PC-3 (cell line): ENCODE measurements around the gene ABCA7. TPM values are rescaled to one million over a fixed set of nuclear protein-coding genes. Genes with fewer than 3 reads are reported as not detected.
A peak's percentile ranks its signal among the peaks of the same experiment; 100 is the strongest.

ENCODE experiments used
- ATAC-seq: fragments of 200-7000 bp; cut with Tn5 transposase; 2 replicates; pipeline ENCODE4 v1.9.1; 2020; ENCODE audit warnings: mild to moderate bottlenecking, moderate library complexity
- BruUV-seq: library from RNA; stranded (reverse); fragments of 400-500 nt; replicated peaks from 2 replicates; lab custom pipeline; 2021; lab: Mats Ljungman, UMichigan
- CTCF ChIA-PET: fragments of 300-600 bp; sonication (Branson Sonifier 250); formaldehyde crosslinking; loops from one replicate; lab custom pipeline; 2022; ENCODE audit warnings: antibody characterized with exemption; lab: Charles Lee
- POLR2A ChIA-PET: fragments of 300-600 bp; sonication (Branson Sonifier 250); formaldehyde crosslinking; loops from one replicate; lab custom pipeline; 2022; ENCODE audit warnings: antibody characterized with exemption; ENCODE audit not compliant: unreplicated experiment; lab: Charles Lee
- DNase-seq: peaks from one replicate; pipeline ENCODE4 v3.0.0-alpha.2; 2015
- H2AFZ ChIP-seq: fragments of 300-600 bp; sonication (generic); 2 replicates; pipeline ENCODE4 v1.6.0; 2016; ENCODE audit warnings: antibody characterized with exemption, low read length
- H3F3A ChIP-seq: fragments of 300-600 bp; sonication (generic); one replicate; pipeline ENCODE4 v1.6.0; 2017; ENCODE audit warnings: antibody characterized with exemption, low read length, control low read depth, mild to moderate bottlenecking; ENCODE audit not compliant: unreplicated experiment
- H3K27ac ChIP-seq: fragments of 300-600 bp; sonication (generic); 2 replicates; pipeline ENCODE4 v1.5.1; 2016; ENCODE audit warnings: mild to moderate bottlenecking, low read length
- H3K27me3 ChIP-seq: fragments of 300-600 bp; sonication (generic); 2 replicates; pipeline ENCODE4 v1.6.1; 2016; ENCODE audit warnings: low read length, mixed read lengths
- H3K36me3 ChIP-seq: fragments of 300-600 bp; sonication (generic); 2 replicates; pipeline ENCODE4 v1.6.1; 2016; ENCODE audit warnings: low read depth, mixed run types, low read length, mixed read lengths
- H3K4me1 ChIP-seq: fragments of 300-600 bp; sonication (generic); 2 replicates; pipeline ENCODE4 v1.5.1; 2016; ENCODE audit warnings: low read length; ENCODE audit not compliant: insufficient read depth
- H3K4me2 ChIP-seq: fragments of 300-600 bp; sonication (generic); 2 replicates; pipeline ENCODE4 v1.6.0; 2016; ENCODE audit warnings: low read length
- H3K4me3 ChIP-seq: fragments of 300-600 bp; sonication (generic); 2 replicates; pipeline ENCODE4 v1.5.1; 2016; ENCODE audit warnings: mild to moderate bottlenecking, low read length, mixed read lengths
- H3K79me2 ChIP-seq: fragments of 300-600 bp; sonication (generic); 2 replicates; pipeline ENCODE4 v1.6.1; 2017; ENCODE audit warnings: low read length, mixed read lengths
- H3K9ac ChIP-seq: fragments of 300-600 bp; sonication (generic); 2 replicates; pipeline ENCODE4 v1.6.0; 2016; ENCODE audit warnings: mild to moderate bottlenecking, low read length
- H3K9me2 ChIP-seq: fragments of 300-600 bp; sonication (generic); replicated peaks from 2 replicates; pipeline ENCODE4 v1.6.1; 2016; ENCODE audit warnings: mixed run types, low read length, mixed read lengths
- H3K9me3 ChIP-seq: fragments of 300-600 bp; sonication (generic); 2 replicates; pipeline ENCODE4 v1.6.1; 2016; ENCODE audit warnings: low read length, mixed read lengths
- H4K20me1 ChIP-seq: fragments of 300-600 bp; sonication (generic); 2 replicates; pipeline ENCODE4 v1.6.1; 2016; ENCODE audit warnings: low read length, mixed read lengths
- CTCF ChIP-seq: fragments of 300-600 bp; sonication (generic); conservative IDR thresholded peaks from 2 replicates; pipeline ENCODE4 v1.5.1; 2017; ENCODE audit warnings: antibody characterized with exemption, low read depth, mild to moderate bottlenecking, low read length
- EZH2 ChIP-seq: fragments of 300-600 bp; sonication (generic); IDR thresholded peaks from one replicate; pipeline ENCODE4 v1.6.1; 2017; ENCODE audit warnings: antibody characterized with exemption, mild to moderate bottlenecking, low read length; ENCODE audit not compliant: unreplicated experiment
- EZH2phosphoT487 ChIP-seq: fragments of 300-600 bp; sonication (generic); IDR thresholded peaks from 2 replicates; pipeline ENCODE4 v1.6.1; 2018; ENCODE audit warnings: mild to moderate bottlenecking, antibody characterized with exemption, low read length, borderline replicate concordance
- intact Hi-C: fragments of 100-400 bp; cut with micrococcal nuclease; formaldehyde crosslinking; loops from 2 replicates; pipeline ENCODE4 v1.9.0; 2023
- total RNA-seq: library from RNA; depleted of rRNA; stranded (reverse); fragments of >200 nt; gene quantifications from 2 replicates; pipeline ENCODE4 v1.2.3, GENCODE V29; 2014

ABCA7 gene
- total RNA-seq, 1 experiment from 2014 or later: 27.3 TPM

GRCh38 chr19:1103708-1104310, 63.9 kb downstream of the ABCA7 start, which contains the start of gene GPX4:
Gene GPX4, plus strand, starts transcription at chr19:1103994. Its CDS starts 50 bp downstream, at chr19:1104044.
- H2AFZ ChIP-seq: no peak within 1 kb of the TSS
- H3K27me3 ChIP-seq: no peaks in the 10 kb centered on the region
- no peaks in the 10 kb centered on the region for H3K9me3 ChIP-seq
- CTCF ChIA-PET: interaction anchor here (0.6 kb wide), 3 partner anchors 10 to 593 kb away, joined by 3 to 15 read pairs (median 5); no protein-coding TSS in a partner anchor
- POLR2A ChIA-PET: interaction anchor here (0.6 kb wide), 1 partner anchor 26 kb away, joined by 4 read pairs; no protein-coding TSS in a partner anchor
- ATAC-seq (peak; percentile 61), DNase-seq (peak; percentile 98)
- intact Hi-C loops: loop anchor here (5.0 to 10.0 kb wide), 3 partner anchors 37 to 77 kb away; partner anchors contain the start of genes ARHGAP45, CNN2 and SBNO2
- H3K4me1 ChIP-seq: peaks cover 31% of the 10 kb centered on the region
- peaks cover 3% of the 10 kb centered on the region; the same call in 1 of the 2 replicates for H4K20me1 ChIP-seq
- H3K27ac ChIP-seq: peak within 1 kb of the TSS; percentile 94
- no peaks in the 10 kb centered on the region; the same call in 1 of the 2 replicates for H3K36me3 ChIP-seq
- peak within 1 kb of the TSS; percentile 83 for H3K9ac ChIP-seq
- BruUV-seq: no TSS peak
- H3K4me2 ChIP-seq: peak within 1 kb of the TSS; percentile 90
- peaks cover 8% of the 10 kb centered on the region for H3F3A ChIP-seq
- TF ChIP-seq EZH2 (no peak), CTCF (no peak), EZH2phosphoT487 (no peak)
- no peaks in the 10 kb centered on the region for H3K9me2 ChIP-seq
- H3K79me2 ChIP-seq: peaks cover 6% of the 10 kb centered on the region; the same call in 1 of the 2 replicates
- peak within 1 kb of the TSS; percentile 77 for H3K4me3 ChIP-seq

- peak overlapping the region; percentile 83 for H3K9ac ChIP-seq
- H3K27ac ChIP-seq: peak overlapping the region; percentile 77
- H3K27me3 ChIP-seq: no peaks in the 10 kb centered on the region
- H3K79me2 ChIP-seq: peaks cover 6% of the 10 kb centered on the region; the same call in 1 of the 2 replicates
- H3K36me3 ChIP-seq: no peaks in the 10 kb centered on the region; the same call in 1 of the 2 replicates
- no TSS peak for BruUV-seq
- H3K4me3 ChIP-seq: peak overlapping the region; percentile 77
- peaks cover 4% of the 10 kb centered on the region for H3F3A ChIP-seq
- intact Hi-C loops: loop anchor here (5.0 to 10.0 kb wide), 3 partner anchors 37 to 77 kb away; partner anchors contain the start of genes ARHGAP45, CNN2 and SBNO2
- peaks cover 3% of the 10 kb centered on the region; the same call in 1 of the 2 replicates for H4K20me1 ChIP-seq
- no peak overlapping the region for H2AFZ ChIP-seq
- DNase-seq (peak; percentile 70), ATAC-seq (peak; percentile 21)
- H3K4me1 ChIP-seq: peaks cover 25% of the 10 kb centered on the region
- ChIA-PET POLR2A (interaction anchor here (0.6 kb wide), 1 partner anchor 25 kb away, joined by 4 read pairs; no protein-coding TSS in a partner anchor), CTCF (interaction anchor here (0.6 kb wide), 2 partner anchors 9 to 62 kb away, joined by 3 to 5 read pairs; no protein-coding TSS in a partner anchor)
- H3K9me2 ChIP-seq: no peaks in the 10 kb centered on the region
- no peak for TF ChIP-seq EZH2
- no peak for TF ChIP-seq EZH2phosphoT487
- no peak for TF ChIP-seq CTCF
- peak overlapping the region; percentile 90 for H3K4me2 ChIP-seq
- H3K9me3 ChIP-seq: no peaks in the 10 kb centered on the region
These were observed 64.6 kb downstream of the ABCA7 start for GRCh38 chr19:1104311-1105007.
